SK-N-SH (cell line): ENCODE data around the gene ZBTB38. TPM values are rescaled to one million over a fixed set of nuclear protein-coding genes. Genes with fewer than 3 reads are reported as not detected.

Source experiments
- CTCF ChIA-PET: fragments of 300-600, 350-600 bp; formaldehyde crosslinking; extraction: SDS; loops from one replicate; lab custom pipeline; 2021; lab: Yijun Ruan, JAX
- POLR2A ChIA-PET: fragments of 350-600 bp; sonication (Branson Sonifier 250); formaldehyde crosslinking; extraction: SDS; loops from one replicate; lab custom pipeline; 2020; ENCODE audit warnings: antibody characterized with exemption, inconsistent platforms; lab: Yijun Ruan, JAX
- DNase-seq: peaks from one replicate; pipeline ENCODE4 v3.0.0; 2012
- H2AFZ ChIP-seq: fragments of 200-600 bp; sonication (generic); 2 replicates; pipeline ENCODE4 v1.8.1; 2016; ENCODE audit warnings: antibody characterized with exemption, mild to moderate bottlenecking, low read depth
- H3F3A ChIP-seq: fragments of 200-600 bp; sonication (generic); replicated peaks from 2 replicates; pipeline ENCODE3; 2016; ENCODE audit warnings: antibody characterized with exemption, mild to moderate bottlenecking; ENCODE audit not compliant: insufficient read depth
- H3K27ac ChIP-seq, 2 experiments: fragments of 200-500 bp in 1 of 2; fragments of 200-600 bp in 1 of 2; sonication (Bioruptor generic) in 1 of 2; sonication (generic), shearing (Covaris generic) in 1 of 2; 2 replicates each; pipeline versions ENCODE4 v1.5.1 to v1.6.1; 2014 to 2016; ENCODE audit warnings: low read depth in 2 of 2, inconsistent platforms in 1 of 2, low read length in 1 of 2, mild to moderate bottlenecking in 1 of 2, mixed read lengths in 1 of 2
- H3K27me3 ChIP-seq: fragments of 200-600 bp; sonication (generic), shearing (Covaris generic); 2 replicates; pipeline ENCODE4 v1.6.1; 2016; ENCODE audit warnings: mixed run types; ENCODE audit not compliant: insufficient read depth
- H3K36me3 ChIP-seq, 2 experiments: fragments of 200-500 bp in 1 of 2; fragments of 200-600 bp in 1 of 2; sonication (Bioruptor generic) in 1 of 2; sonication (generic) in 1 of 2; replicated peaks in 1 of 2; 2 replicates each; pipeline versions ENCODE3 to v1.5.1; 2014 to 2016; ENCODE audit warnings: low read length in 1 of 2, mild to moderate bottlenecking in 1 of 2; ENCODE audit not compliant: insufficient read depth in 2 of 2, control insufficient read depth in 1 of 2
- H3K4me1 ChIP-seq, 2 experiments: fragments of 200-500 bp in 1 of 2; fragments of 200-600 bp in 1 of 2; sonication (Bioruptor generic) in 1 of 2; sonication (generic), shearing (Covaris generic) in 1 of 2; 2 replicates each; pipeline versions ENCODE4 v1.5.1 to v1.6.1; 2014 to 2016; ENCODE audit warnings: low read depth in 1 of 2, low read length in 1 of 2, mixed run types in 1 of 2; ENCODE audit not compliant: insufficient read depth in 2 of 2, control insufficient read depth in 1 of 2
- H3K4me2 ChIP-seq: fragments of 200-600 bp; sonication (generic), shearing (Covaris generic); 2 replicates; pipeline ENCODE4 v1.6.1; 2017; ENCODE audit warnings: mixed run types
- H3K4me3 ChIP-seq, 2 experiments: fragments of 200-500 bp in 1 of 2; fragments of 200-600 bp in 1 of 2; sonication (Bioruptor generic) in 1 of 2; sonication (generic), shearing (Covaris generic) in 1 of 2; 2 replicates each; pipeline versions ENCODE4 v1.5.1 to v1.8.1; 2014 to 2016; ENCODE audit warnings: low read depth in 2 of 2, inconsistent platforms in 1 of 2, low read length in 1 of 2, mild to moderate bottlenecking in 1 of 2, mixed read lengths in 1 of 2, moderate library complexity in 1 of 2
- H3K79me2 ChIP-seq: fragments of 200-600 bp; sonication (generic); 2 replicates; pipeline ENCODE4 v1.8.1; 2017; ENCODE audit warnings: mild to moderate bottlenecking; ENCODE audit not compliant: insufficient read depth
- H3K9ac ChIP-seq: fragments of 200-600 bp; sonication (generic); 2 replicates; pipeline ENCODE4 v1.6.1; 2017; ENCODE audit warnings: mixed run types
- H3K9me2 ChIP-seq: fragments of 200-600 bp; sonication (generic); 2 replicates; pipeline ENCODE4 v1.6.1; 2017; ENCODE audit warnings: mixed run types
- H3K9me3 ChIP-seq: fragments of 200-600 bp; sonication (generic); 2 replicates; pipeline ENCODE4 v1.6.1; 2017; ENCODE audit warnings: mixed run types, mild to moderate bottlenecking, moderate library complexity
- H4K20me1 ChIP-seq: fragments of 200-600 bp; sonication (generic); 2 replicates; pipeline ENCODE4 v1.6.1; 2017; ENCODE audit warnings: mild to moderate bottlenecking, mixed run types; ENCODE audit not compliant: insufficient read depth
- CHD2 ChIP-seq: fragments of 150-350 bp; IDR thresholded peaks from 2 replicates; pipeline ENCODE4 v1.6.1; 2018; ENCODE audit warnings: low read length; ENCODE audit not compliant: partially characterized antibody
- ELF1 ChIP-seq: IDR thresholded peaks from 2 replicates; pipeline ENCODE4 v1.4.0; 2012
- EZH2phosphoT487 ChIP-seq: fragments of 200-600 bp; sonication (generic); IDR thresholded peaks from 2 replicates; pipeline ENCODE4 v1.6.1; 2017; ENCODE audit warnings: low read depth, mixed run types, mild to moderate bottlenecking, antibody characterized with exemption, moderate library complexity, borderline replicate concordance
- FOSL2 ChIP-seq: IDR thresholded peaks from 2 replicates; pipeline ENCODE4 v1.4.0; 2012; ENCODE audit warnings: low read depth, mild to moderate bottlenecking, moderate library complexity, borderline replicate concordance
- FOXJ3 ChIP-seq: sonication (generic); formaldehyde crosslinking; IDR thresholded peaks from 2 replicates; pipeline ENCODE4 v1.5.1; 2020; ENCODE audit warnings: mild to moderate bottlenecking, missing genetic modification reagents
- GATA2 ChIP-seq: sonication (generic); formaldehyde crosslinking; IDR thresholded peaks from 2 replicates; pipeline ENCODE4 v1.5.0; 2020; ENCODE audit warnings: mild to moderate bottlenecking, missing genetic modification reagents
- JUND ChIP-seq: IDR thresholded peaks from 2 replicates; pipeline ENCODE4 v1.4.0; 2012
- MEF2A ChIP-seq: IDR thresholded peaks from 2 replicates; pipeline ENCODE4 v1.4.0; 2012; ENCODE audit warnings: low read depth, borderline replicate concordance
- MXI1 ChIP-seq: IDR thresholded peaks from 2 replicates; pipeline ENCODE4 v1.6.1; 2012; ENCODE audit warnings: mild to moderate bottlenecking, low read depth, low read length, improper control_type of control experiment
- NFIC ChIP-seq: IDR thresholded peaks from 2 replicates; pipeline ENCODE4 v1.4.0; 2012; ENCODE audit warnings: borderline replicate concordance
- NRF1 ChIP-seq: IDR thresholded peaks from 2 replicates; pipeline ENCODE4 v1.6.1; 2012; ENCODE audit warnings: low read depth, mild to moderate bottlenecking, low read length
- POLR2AphosphoS5 ChIP-seq: IDR thresholded peaks from 2 replicates; pipeline ENCODE4 v1.6.1; 2012; ENCODE audit warnings: low read depth, low read length
- RAD21 ChIP-seq: IDR thresholded peaks from 2 replicates; pipeline ENCODE4 v1.6.1; 2012; ENCODE audit warnings: mild to moderate bottlenecking, low read length
- RFX5 ChIP-seq: IDR thresholded peaks from 2 replicates; pipeline ENCODE4 v1.6.1; 2012; ENCODE audit warnings: mild to moderate bottlenecking, improper control_type of control experiment, low read length
- TAF1 ChIP-seq: IDR thresholded peaks from 2 replicates; pipeline ENCODE4 v1.6.1; 2012; ENCODE audit warnings: low read depth, mild to moderate bottlenecking, low read length, moderate library complexity, borderline replicate concordance
- TEAD4 ChIP-seq: IDR thresholded peaks from 2 replicates; pipeline ENCODE4 v1.4.0; 2012; ENCODE audit warnings: mild to moderate bottlenecking, borderline replicate concordance; ENCODE audit not compliant: insufficient read depth
- YY1 ChIP-seq: IDR thresholded peaks from 2 replicates; pipeline ENCODE4 v1.4.0; 2012; ENCODE audit warnings: low read depth, mild to moderate bottlenecking
- WGBS: methylation state at CpG from one replicate; pipeline ENCODE4 v1.1.6; 2017; ENCODE audit warnings: low lambda C conversion rate; 5-methylcytosine and 5-hydroxymethylcytosine counted together
- polyA plus RNA-seq, 3 experiments: library from polyadenylated mRNA; depleted of rRNA; stranded (reverse); fragments of >200 nt; gene quantifications; 2 replicates each; pipeline ENCODE4 v1.2.3, GENCODE V29; 2012
- TF ChIP-seq, protein P1 (sequence below): fragments of 200-600 bp; sonication (generic); IDR thresholded peaks from 2 replicates; pipeline ENCODE4 v1.6.1; 2017; ENCODE audit warnings: antibody characterized with exemption, mild to moderate bottlenecking, moderate library complexity
- TF ChIP-seq, protein P2 (sequence below): IDR thresholded peaks from 2 replicates; pipeline ENCODE4 v1.4.0; 2012; ENCODE audit warnings: low read depth, borderline replicate concordance
- TF ChIP-seq, protein P3 (sequence below): IDR thresholded peaks from 2 replicates; pipeline ENCODE4 v1.6.1; 2012; ENCODE audit warnings: mild to moderate bottlenecking, low read depth, low read length, moderate library complexity

ZBTB38 gene
- polyA plus RNA-seq, 1 of the 3 experiments (the other 2 are of a cell fraction) = 10.1 TPM

DNA sequence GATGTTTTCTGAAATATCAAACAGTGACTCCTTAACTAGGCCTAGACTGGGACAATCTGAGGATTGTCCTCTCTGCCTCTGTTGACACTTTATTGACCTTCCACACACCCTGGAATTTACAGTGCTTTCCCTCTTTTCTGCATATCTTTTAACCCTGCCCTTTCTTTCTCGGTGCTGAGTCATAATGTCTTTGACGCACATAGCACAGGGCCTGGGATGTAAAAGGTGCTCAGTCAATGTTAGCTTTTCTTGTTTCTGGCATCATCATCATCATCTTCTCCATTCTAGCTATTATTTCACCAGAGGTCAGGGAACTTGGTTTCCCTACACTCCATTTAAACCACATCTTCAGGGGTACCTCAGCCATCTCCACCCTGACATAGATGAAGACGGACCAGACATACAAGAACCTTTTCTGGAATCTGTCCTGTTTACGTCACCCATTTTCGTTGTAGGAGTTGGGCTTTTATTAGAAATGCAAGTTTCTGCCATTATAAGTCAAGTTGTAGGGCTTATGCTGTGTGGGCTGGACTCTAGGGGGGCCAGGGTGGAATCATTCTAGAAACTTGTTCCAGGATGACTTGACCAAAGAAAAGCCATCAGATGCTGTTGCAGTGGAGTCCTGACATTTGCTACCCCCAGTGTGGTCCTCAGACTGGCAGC lies 46.6 kb downstream of the ZBTB38 start:
- ChIA-PET POLR2A (no interaction called here), CTCF (interaction anchor here (1.0 to 1.2 kb wide), 2 partner anchors 9 to 26 kb away, joined by 3 read pairs; no protein-coding TSS in a partner anchor)
- no peak overlapping the region for H2AFZ ChIP-seq
- H3K4me1 ChIP-seq = peaks cover 42% of the 10 kb centered on the region in 2 experiments
- TF ChIP-seq RFX5 (no peak), POLR2AphosphoS5 (no peak), TAF1 (no peak), NRF1 (no peak), CHD2 (no peak), ELF1 (no peak), TEAD4 (no peak), NFIC (no peak), EZH2phosphoT487 (no peak), RAD21 (no peak), YY1 (no peak), FOSL2 (no peak), FOXJ3 (CRISPR knock-in tag) (no peak), MXI1 (no peak), MEF2A (no peak), GATA2 (no peak), JUND (no peak)
- TF ChIP-seq, protein P1, sequence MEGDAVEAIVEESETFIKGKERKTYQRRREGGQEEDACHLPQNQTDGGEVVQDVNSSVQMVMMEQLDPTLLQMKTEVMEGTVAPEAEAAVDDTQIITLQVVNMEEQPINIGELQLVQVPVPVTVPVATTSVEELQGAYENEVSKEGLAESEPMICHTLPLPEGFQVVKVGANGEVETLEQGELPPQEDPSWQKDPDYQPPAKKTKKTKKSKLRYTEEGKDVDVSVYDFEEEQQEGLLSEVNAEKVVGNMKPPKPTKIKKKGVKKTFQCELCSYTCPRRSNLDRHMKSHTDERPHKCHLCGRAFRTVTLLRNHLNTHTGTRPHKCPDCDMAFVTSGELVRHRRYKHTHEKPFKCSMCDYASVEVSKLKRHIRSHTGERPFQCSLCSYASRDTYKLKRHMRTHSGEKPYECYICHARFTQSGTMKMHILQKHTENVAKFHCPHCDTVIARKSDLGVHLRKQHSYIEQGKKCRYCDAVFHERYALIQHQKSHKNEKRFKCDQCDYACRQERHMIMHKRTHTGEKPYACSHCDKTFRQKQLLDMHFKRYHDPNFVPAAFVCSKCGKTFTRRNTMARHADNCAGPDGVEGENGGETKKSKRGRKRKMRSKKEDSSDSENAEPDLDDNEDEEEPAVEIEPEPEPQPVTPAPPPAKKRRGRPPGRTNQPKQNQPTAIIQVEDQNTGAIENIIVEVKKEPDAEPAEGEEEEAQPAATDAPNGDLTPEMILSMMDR = no peak
- TF ChIP-seq, protein P2, sequence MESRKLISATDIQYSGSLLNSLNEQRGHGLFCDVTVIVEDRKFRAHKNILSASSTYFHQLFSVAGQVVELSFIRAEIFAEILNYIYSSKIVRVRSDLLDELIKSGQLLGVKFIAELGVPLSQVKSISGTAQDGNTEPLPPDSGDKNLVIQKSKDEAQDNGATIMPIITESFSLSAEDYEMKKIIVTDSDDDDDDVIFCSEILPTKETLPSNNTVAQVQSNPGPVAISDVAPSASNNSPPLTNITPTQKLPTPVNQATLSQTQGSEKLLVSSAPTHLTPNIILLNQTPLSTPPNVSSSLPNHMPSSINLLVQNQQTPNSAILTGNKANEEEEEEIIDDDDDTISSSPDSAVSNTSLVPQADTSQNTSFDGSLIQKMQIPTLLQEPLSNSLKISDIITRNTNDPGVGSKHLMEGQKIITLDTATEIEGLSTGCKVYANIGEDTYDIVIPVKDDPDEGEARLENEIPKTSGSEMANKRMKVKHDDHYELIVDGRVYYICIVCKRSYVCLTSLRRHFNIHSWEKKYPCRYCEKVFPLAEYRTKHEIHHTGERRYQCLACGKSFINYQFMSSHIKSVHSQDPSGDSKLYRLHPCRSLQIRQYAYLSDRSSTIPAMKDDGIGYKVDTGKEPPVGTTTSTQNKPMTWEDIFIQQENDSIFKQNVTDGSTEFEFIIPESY = no peak
- TF ChIP-seq, protein P3, sequence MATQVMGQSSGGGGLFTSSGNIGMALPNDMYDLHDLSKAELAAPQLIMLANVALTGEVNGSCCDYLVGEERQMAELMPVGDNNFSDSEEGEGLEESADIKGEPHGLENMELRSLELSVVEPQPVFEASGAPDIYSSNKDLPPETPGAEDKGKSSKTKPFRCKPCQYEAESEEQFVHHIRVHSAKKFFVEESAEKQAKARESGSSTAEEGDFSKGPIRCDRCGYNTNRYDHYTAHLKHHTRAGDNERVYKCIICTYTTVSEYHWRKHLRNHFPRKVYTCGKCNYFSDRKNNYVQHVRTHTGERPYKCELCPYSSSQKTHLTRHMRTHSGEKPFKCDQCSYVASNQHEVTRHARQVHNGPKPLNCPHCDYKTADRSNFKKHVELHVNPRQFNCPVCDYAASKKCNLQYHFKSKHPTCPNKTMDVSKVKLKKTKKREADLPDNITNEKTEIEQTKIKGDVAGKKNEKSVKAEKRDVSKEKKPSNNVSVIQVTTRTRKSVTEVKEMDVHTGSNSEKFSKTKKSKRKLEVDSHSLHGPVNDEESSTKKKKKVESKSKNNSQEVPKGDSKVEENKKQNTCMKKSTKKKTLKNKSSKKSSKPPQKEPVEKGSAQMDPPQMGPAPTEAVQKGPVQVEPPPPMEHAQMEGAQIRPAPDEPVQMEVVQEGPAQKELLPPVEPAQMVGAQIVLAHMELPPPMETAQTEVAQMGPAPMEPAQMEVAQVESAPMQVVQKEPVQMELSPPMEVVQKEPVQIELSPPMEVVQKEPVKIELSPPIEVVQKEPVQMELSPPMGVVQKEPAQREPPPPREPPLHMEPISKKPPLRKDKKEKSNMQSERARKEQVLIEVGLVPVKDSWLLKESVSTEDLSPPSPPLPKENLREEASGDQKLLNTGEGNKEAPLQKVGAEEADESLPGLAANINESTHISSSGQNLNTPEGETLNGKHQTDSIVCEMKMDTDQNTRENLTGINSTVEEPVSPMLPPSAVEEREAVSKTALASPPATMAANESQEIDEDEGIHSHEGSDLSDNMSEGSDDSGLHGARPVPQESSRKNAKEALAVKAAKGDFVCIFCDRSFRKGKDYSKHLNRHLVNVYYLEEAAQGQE = no peak
- no peaks in the 10 kb centered on the region for H4K20me1 ChIP-seq
- H3K36me3 ChIP-seq = peaks cover 28 to 54% of the 10 kb centered on the region in 2 experiments
- no peaks in the 10 kb centered on the region for H3K9me2 ChIP-seq
- no peak overlapping the region for H3K4me3 ChIP-seq
- H3K79me2 ChIP-seq = peaks cover 64% of the 10 kb centered on the region
- 79% methylated on average over 5 of the region's 5 CpGs for WGBS
- H3K9me3 ChIP-seq = no peaks in the 10 kb centered on the region
- peak overlapping the region; percentile 42; the same call in 1 of the 2 replicates for H3K4me2 ChIP-seq
- peak overlapping the region; percentile 75 to 78 for H3K27ac ChIP-seq
- H3F3A ChIP-seq = peaks cover 22% of the 10 kb centered on the region
- no peaks in the 10 kb centered on the region for H3K27me3 ChIP-seq
- no peak for DNase-seq
- H3K9ac ChIP-seq = no peak overlapping the region
